Measurements from ENCODE around the gene CATSPERZ.
A peak's percentile ranks its signal among the peaks of the same experiment; 100 is the strongest.

CATSPERZ gene

GRCh38 chr11:64285885-64286800 lies 14.0 kb upstream of the CATSPERZ start:
- peak; percentile 45 for DNase-seq

- no peak for DNase-seq
Observed at GRCh38 chr11:64286801-64287159, 13.4 kb upstream of the CATSPERZ start.

- DNase-seq = no peak
Observed at GRCh38 chr11:64287676-64288352, 12.3 kb upstream of the CATSPERZ start.

GRCh38 chr11:64288353-64288750 lies 11.8 kb upstream of the CATSPERZ start:
- DNase-seq = no peak

- no peak for DNase-seq
Observed at GRCh38 chr11:64289002-64289564, 11.1 kb upstream of the CATSPERZ start.

GRCh38 chr11:64290352-64291261 lies 9.6 kb upstream of the CATSPERZ start:
- no peak for DNase-seq

- DNase-seq = no peak
Observed at GRCh38 chr11:64291262-64291751, 8.9 kb upstream of the CATSPERZ start, which contains the start of gene KCNK4. Gene KCNK4 (plus strand): TSS chr11:64291302. CDS start chr11:64293019, 1,717 bp downstream.

- DNase-seq = no peak
Observed at GRCh38 chr11:64291752-64292459, 8.3 kb upstream of the CATSPERZ start.

GRCh38 chr11:64292460-64293254 lies 7.5 kb upstream of the CATSPERZ start:
- DNase-seq = no peak

GRCh38 chr11:64294774-64295173 lies 5.4 kb upstream of the CATSPERZ start:
- no peak for DNase-seq

- no peak for DNase-seq
Observed at GRCh38 chr11:64295760-64296159, 4.4 kb upstream of the CATSPERZ start.

- no peak for DNase-seq
Observed at GRCh38 chr11:64296236-64296635, 3.9 kb upstream of the CATSPERZ start.

GRCh38 chr11:64296830-64297698 lies 3.1 kb upstream of the CATSPERZ start:
- no peak for DNase-seq

- no peak for DNase-seq
Observed at GRCh38 chr11:64297699-64298358, 2.3 kb upstream of the CATSPERZ start.

GRCh38 chr11:64298966-64299846 lies 952 bp upstream of the CATSPERZ start:
- DNase-seq = no peak

- no peak for DNase-seq
Observed at GRCh38 chr11:64303109-64304031, 3.2 kb downstream of the CATSPERZ start.

GRCh38 chr11:64304032-64304315 lies 3.8 kb downstream of the CATSPERZ start:
- DNase-seq = no peak
